Panc1 (cell line): ENCODE results near the gene IL16. TPM values are rescaled to one million over a fixed set of nuclear protein-coding genes. Genes with fewer than 3 reads are reported as not detected.

Experiments used
- ATAC-seq: fragments of 200-7000 bp; cut with Tn5 transposase; 2 replicates; pipeline ENCODE4 v1.9.1; 2020; ENCODE audit warnings: mild to moderate bottlenecking, moderate library complexity
- BruUV-seq: library from RNA; stranded (reverse); fragments of 400-500 nt; replicated peaks from 2 replicates; lab custom pipeline; 2021; lab: Mats Ljungman, UMichigan
- CTCF ChIA-PET: fragments of 300-600 bp; sonication (Branson Sonifier 250); formaldehyde crosslinking; loops from one replicate; lab custom pipeline; 2022; ENCODE audit warnings: antibody characterized with exemption; lab: Charles Lee
- POLR2A ChIA-PET: fragments of 300-600 bp; sonication (Branson Sonifier 250); formaldehyde crosslinking; loops from one replicate; lab custom pipeline; 2022; ENCODE audit warnings: antibody characterized with exemption; lab: Charles Lee
- DNase-seq: peaks from one replicate; pipeline ENCODE4 v3.0.0-alpha.2; 2010; ENCODE audit warnings: low read depth, low spot score
- H3K27ac ChIP-seq: 2 replicates; pipeline ENCODE4 v1.5.1; 2011; ENCODE audit warnings: mild to moderate bottlenecking, low read length, inconsistent platforms
- H3K27me3 ChIP-seq: fragments of 200-500 bp; sonication (Bioruptor generic); 2 replicates; pipeline ENCODE4 v1.6.0; 2014; ENCODE audit warnings: low read length, inconsistent platforms; ENCODE audit not compliant: control insufficient read depth, insufficient read depth
- H3K36me3 ChIP-seq: fragments of 200-500 bp; sonication (Bioruptor generic); 2 replicates; pipeline ENCODE4 v1.5.1; 2014; ENCODE audit warnings: inconsistent platforms, mild to moderate bottlenecking, low read length, moderate library complexity; ENCODE audit not compliant: control insufficient read depth, insufficient read depth
- H3K4me1 ChIP-seq: 2 replicates; pipeline ENCODE4 v1.5.1; 2011; ENCODE audit warnings: inconsistent platforms, mild to moderate bottlenecking, low read length, moderate library complexity; ENCODE audit not compliant: control insufficient read depth, insufficient read depth
- H3K4me3 ChIP-seq, 2 experiments: 2 replicates each; pipeline ENCODE4 v1.5.1; 2011 to 2012; ENCODE audit warnings: low read depth in 2 of 2, low read length in 2 of 2, mild to moderate bottlenecking in 2 of 2, inconsistent platforms in 1 of 2, moderate library complexity in 1 of 2
- H3K9me3 ChIP-seq: fragments of 200-500 bp; sonication (Bioruptor generic); 2 replicates; pipeline ENCODE4 v1.5.1; 2014; ENCODE audit warnings: low read depth, mild to moderate bottlenecking, inconsistent platforms, low read length, moderate library complexity; ENCODE audit not compliant: control insufficient read depth, insufficient read depth
- POLR2AphosphoS5 ChIP-seq: IDR thresholded peaks from 2 replicates; pipeline ENCODE4 v1.6.1; 2012; ENCODE audit warnings: mild to moderate bottlenecking, low read depth, low read length, moderate library complexity
- REST ChIP-seq, 2 experiments: IDR thresholded peaks; 2 replicates each; pipeline ENCODE4 v1.6.1; 2011 to 2012; ENCODE audit warnings: low read depth in 2 of 2, control low read depth in 1 of 2, low read length in 1 of 2, mild to moderate bottlenecking in 1 of 2, moderate library complexity in 1 of 2; ENCODE audit not compliant: insufficient read depth in 1 of 2
- SIN3A ChIP-seq: IDR thresholded peaks from 2 replicates; pipeline ENCODE4 v1.6.1; 2012; ENCODE audit warnings: low read depth, mild to moderate bottlenecking, low read length, moderate library complexity, borderline replicate concordance; ENCODE audit not compliant: insufficient read depth
- TCF7L2 ChIP-seq: IDR thresholded peaks from 2 replicates; pipeline ENCODE4 v1.6.1; 2011; ENCODE audit warnings: mild to moderate bottlenecking, low read depth, low read length, inconsistent platforms
- in situ Hi-C: cut with HindIII; loops from 2 replicates; pipeline ENCODE4 v1.10.0; 2016; ENCODE audit warnings: low sequenced_read_pairs, low pct_unique_long_range_greater_than_20kb
- intact Hi-C: fragments of 100-400 bp; cut with micrococcal nuclease; formaldehyde crosslinking; loops from one replicate; pipeline ENCODE4 v1.10.0; 2022; ENCODE audit not compliant: unreplicated experiment
- total RNA-seq: library from RNA; stranded (reverse); gene quantifications from one replicate; pipeline ENCODE4 v1.2.1, GENCODE V29; 2021; ENCODE audit not compliant: unreplicated experiment
- TF ChIP-seq, protein P1 (sequence below): fragments of 450-650 bp; IDR thresholded peaks from 2 replicates; pipeline ENCODE4 v1.5.1; 2017; ENCODE audit warnings: mild to moderate bottlenecking

Gene IL16
- total RNA-seq, 1 experiment from 2014 or later = 1.0 TPM

DNA sequence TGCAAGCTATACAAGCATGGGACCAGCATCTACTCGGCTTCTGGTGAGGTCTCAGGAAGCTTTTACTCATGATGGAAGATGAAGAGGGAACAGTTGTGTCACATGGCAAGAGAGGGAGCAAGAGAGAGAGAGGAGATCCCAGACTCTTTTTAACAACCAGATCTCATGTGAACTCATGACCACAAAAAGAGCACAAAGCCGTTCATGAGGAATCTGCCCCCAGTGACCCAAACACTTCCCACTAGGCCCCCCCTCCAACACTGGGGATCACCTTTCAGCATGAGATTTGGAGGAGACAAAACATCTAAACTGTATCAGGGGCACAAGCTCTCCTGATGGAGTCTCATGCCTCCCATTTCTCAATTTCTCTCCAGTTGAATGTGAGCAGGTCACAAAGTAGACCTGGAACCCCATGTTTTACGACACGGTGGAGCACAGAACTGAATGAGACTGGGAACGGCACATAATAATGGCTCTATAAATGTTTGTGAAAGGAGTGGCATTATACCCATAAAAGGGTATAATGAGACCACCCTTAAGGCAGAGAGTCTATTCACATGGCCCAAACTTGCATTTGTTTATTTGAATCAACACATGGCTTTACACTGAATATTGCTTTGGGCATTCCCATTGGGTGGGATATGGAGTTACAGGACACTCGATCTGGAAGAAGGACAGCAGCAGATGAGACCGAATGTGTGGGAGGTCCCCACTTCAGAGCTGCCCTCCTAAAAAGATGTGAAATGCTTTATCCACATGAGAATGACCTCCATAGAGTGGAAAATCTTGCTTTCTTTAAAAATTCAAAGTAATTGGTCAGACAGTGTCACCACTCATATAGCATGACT is 38.8 kb downstream of the IL16 start:
- TF ChIP-seq TCF7L2 (no peak), SIN3A (no peak), POLR2AphosphoS5 (no peak), REST (IDR thresholded peaks at IDR 0.05; ENCODE audit: insufficient read depth in 1 of 2, low read depth in 2 of 2, low read length in 1 of 2) (no peak)
- TF ChIP-seq, protein P1, sequence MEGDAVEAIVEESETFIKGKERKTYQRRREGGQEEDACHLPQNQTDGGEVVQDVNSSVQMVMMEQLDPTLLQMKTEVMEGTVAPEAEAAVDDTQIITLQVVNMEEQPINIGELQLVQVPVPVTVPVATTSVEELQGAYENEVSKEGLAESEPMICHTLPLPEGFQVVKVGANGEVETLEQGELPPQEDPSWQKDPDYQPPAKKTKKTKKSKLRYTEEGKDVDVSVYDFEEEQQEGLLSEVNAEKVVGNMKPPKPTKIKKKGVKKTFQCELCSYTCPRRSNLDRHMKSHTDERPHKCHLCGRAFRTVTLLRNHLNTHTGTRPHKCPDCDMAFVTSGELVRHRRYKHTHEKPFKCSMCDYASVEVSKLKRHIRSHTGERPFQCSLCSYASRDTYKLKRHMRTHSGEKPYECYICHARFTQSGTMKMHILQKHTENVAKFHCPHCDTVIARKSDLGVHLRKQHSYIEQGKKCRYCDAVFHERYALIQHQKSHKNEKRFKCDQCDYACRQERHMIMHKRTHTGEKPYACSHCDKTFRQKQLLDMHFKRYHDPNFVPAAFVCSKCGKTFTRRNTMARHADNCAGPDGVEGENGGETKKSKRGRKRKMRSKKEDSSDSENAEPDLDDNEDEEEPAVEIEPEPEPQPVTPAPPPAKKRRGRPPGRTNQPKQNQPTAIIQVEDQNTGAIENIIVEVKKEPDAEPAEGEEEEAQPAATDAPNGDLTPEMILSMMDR = no peak
- in situ Hi-C loops (no loop called here), intact Hi-C loops (no loop called here)
- no peak overlapping the region for H3K27ac ChIP-seq
- POLR2A ChIA-PET = no interaction called here
- CTCF ChIA-PET = no interaction called here
- ATAC-seq = no peak
- no peaks in the 10 kb centered on the region for H3K27me3 ChIP-seq
- BruUV-seq = no TSS peak
- no peaks in the 10 kb centered on the region for H3K4me1 ChIP-seq
- no peaks in the 10 kb centered on the region for H3K36me3 ChIP-seq
- no peaks in the 10 kb centered on the region for H3K9me3 ChIP-seq
- DNase-seq = no peak
- no peak overlapping the region for H3K4me3 ChIP-seq

DNA sequence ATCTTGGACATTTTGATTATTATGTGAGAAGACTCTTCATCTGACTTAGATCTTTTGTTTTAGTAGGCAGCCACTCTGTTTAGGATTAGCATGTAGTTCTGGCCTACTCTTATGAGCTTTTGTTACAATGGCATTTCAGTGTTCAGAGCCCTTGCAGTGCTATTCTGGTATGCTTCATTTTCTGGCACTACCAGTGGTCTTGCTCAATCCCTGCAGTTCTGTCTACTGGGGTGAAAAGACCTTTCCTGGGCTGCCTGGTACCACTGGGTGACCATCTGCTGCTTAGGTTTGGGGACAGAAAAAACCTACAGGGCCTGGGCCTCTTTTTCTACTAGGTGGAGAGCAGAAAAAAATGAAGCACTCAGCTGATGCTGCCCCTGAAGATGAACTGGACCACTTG is 42.5 kb downstream of the IL16 start:
- no peak for ATAC-seq

More for the DNA sequence above, 42.5 kb downstream of the IL16 start:
- no peak for DNase-seq
- TF ChIP-seq TCF7L2 (no peak), POLR2AphosphoS5 (no peak), SIN3A (no peak), REST (IDR thresholded peaks at IDR 0.05; ENCODE audit: insufficient read depth in 1 of 2, low read depth in 2 of 2, low read length in 1 of 2) (no peak)
- TF ChIP-seq, protein P1 = no peak
- POLR2A ChIA-PET = no interaction called here
- CTCF ChIA-PET = no interaction called here
- Histone ChIP-seq H3K4me3 (no peak overlapping the region), H3K27me3 (peaks cover 4% of the 10 kb centered on the region; the same call in 1 of the 2 replicates), H3K4me1 (no peaks in the 10 kb centered on the region), H3K9me3 (0 out of 2 replicates have a peak, but pooled peaks cover 9% of the 10 kb centered on the region), H3K36me3 (no peaks in the 10 kb centered on the region), H3K27ac (no peak overlapping the region)
- BruUV-seq = no TSS peak
- intact Hi-C loops = no loop called here
- in situ Hi-C loops = no loop called here
